Neural cell (in vitro differentiated cells): ENCODE measurements around the gene TAOK3. TPM values are rescaled to one million over a fixed set of nuclear protein-coding genes. Genes with fewer than 3 reads are reported as not detected.

Source experiments
- H2AFZ ChIP-seq: fragments of 200-600, 300-800 bp; sonication (generic), shearing (Covaris generic); 2 replicates; pipeline ENCODE4 v1.6.0; 2014; ENCODE audit warnings: low read depth, mild to moderate bottlenecking, antibody characterized with exemption, low read length, moderate library complexity
- H3F3A ChIP-seq: fragments of 200-600 bp; shearing (Covaris generic); 2 replicates; pipeline ENCODE4 v1.6.1; 2016; ENCODE audit warnings: mild to moderate bottlenecking, moderate library complexity, mixed read lengths, antibody characterized with exemption, low read length; ENCODE audit not compliant: insufficient read depth, poor library complexity, severe bottlenecking
- H3K27ac ChIP-seq: fragments of 200-600, 300-800 bp; sonication (generic), shearing (Covaris generic); 2 replicates; pipeline ENCODE4 v1.5.1; 2014; ENCODE audit warnings: mild to moderate bottlenecking, low read length, moderate library complexity
- H3K27me3 ChIP-seq: fragments of 300-800, 200-600 bp; sonication (generic), shearing (Covaris generic); 2 replicates; pipeline ENCODE4 v1.6.0; 2014; ENCODE audit warnings: mild to moderate bottlenecking, low read depth, low read length, moderate library complexity; ENCODE audit not compliant: insufficient read depth
- H3K36me3 ChIP-seq: fragments of 300-800, 200-600 bp; sonication (generic), shearing (Covaris generic); 2 replicates; pipeline ENCODE4 v1.5.1; 2014; ENCODE audit warnings: mild to moderate bottlenecking, antibody characterized with exemption, low read length, moderate library complexity; ENCODE audit not compliant: insufficient read depth
- H3K4me2 ChIP-seq: fragments of 300-800, 200-600 bp; sonication (generic), shearing (Covaris generic); 2 replicates; pipeline ENCODE4 v1.6.0; 2014; ENCODE audit warnings: mild to moderate bottlenecking, low read length
- H3K4me3 ChIP-seq: fragments of 300-800, 200-600 bp; sonication (generic), shearing (Covaris generic); 2 replicates; pipeline ENCODE4 v1.5.1; 2014; ENCODE audit warnings: mild to moderate bottlenecking, low read length, moderate library complexity
- H3K79me2 ChIP-seq: fragments of 200-600 bp; shearing (Covaris generic); replicated peaks from 2 replicates; pipeline ENCODE4 v1.6.0; 2014; ENCODE audit warnings: mild to moderate bottlenecking, low read length, moderate library complexity; ENCODE audit not compliant: insufficient read depth
- H3K9ac ChIP-seq: fragments of 300-800, 200-600 bp; sonication (generic), shearing (Covaris generic); 2 replicates; pipeline ENCODE4 v1.6.1; 2016; ENCODE audit warnings: mild to moderate bottlenecking, low read length, mixed read lengths
- H3K9me2 ChIP-seq: fragments of 200-600 bp; shearing (Covaris generic); 2 replicates; pipeline ENCODE4 v1.6.1; 2016; ENCODE audit warnings: mild to moderate bottlenecking, low read length, mixed read lengths; ENCODE audit not compliant: insufficient read depth
- H3K9me3 ChIP-seq: fragments of 200-600, 300-800 bp; sonication (generic), shearing (Covaris generic); 2 replicates; pipeline ENCODE4 v1.6.1; 2016; ENCODE audit warnings: mild to moderate bottlenecking, mixed run types, low read length, moderate library complexity, mixed read lengths
- H4K20me1 ChIP-seq: fragments of 200-600 bp; shearing (Covaris generic); 2 replicates; pipeline ENCODE4 v1.6.1; 2016; ENCODE audit warnings: mild to moderate bottlenecking, mixed run types; ENCODE audit not compliant: insufficient read depth
- CTCF ChIP-seq: fragments of 450-650 bp; IDR thresholded peaks from 2 replicates; pipeline ENCODE4 v1.5.1; 2014; ENCODE audit warnings: antibody characterized with exemption, mild to moderate bottlenecking, moderate library complexity; ENCODE audit not compliant: poor library complexity, severe bottlenecking
- EP300 ChIP-seq: fragments of 450-650 bp; conservative IDR thresholded peaks from 2 replicates; pipeline ENCODE4 v1.6.1; 2014; ENCODE audit warnings: antibody characterized with exemption, mild to moderate bottlenecking, moderate library complexity; ENCODE audit not compliant: poor library complexity, severe bottlenecking
- EZH2 ChIP-seq: fragments of 200-600, 300-800 bp; shearing (Covaris generic), sonication (generic); IDR thresholded peaks from 2 replicates; pipeline ENCODE4 v1.6.1; 2014; ENCODE audit warnings: antibody characterized with exemption, low read length, borderline replicate concordance, mild to moderate bottlenecking; ENCODE audit not compliant: insufficient read depth, poor library complexity, severe bottlenecking
- MXI1 ChIP-seq: fragments of 450-650 bp; conservative IDR thresholded peaks from 2 replicates; pipeline ENCODE4 v1.6.1; 2014; ENCODE audit warnings: antibody characterized with exemption, mild to moderate bottlenecking; ENCODE audit not compliant: poor library complexity, severe bottlenecking
- POLR2AphosphoS5 ChIP-seq: IDR thresholded peaks from 2 replicates; pipeline ENCODE4 v1.6.1; 2012
- RAD21 ChIP-seq: fragments of 450-650 bp; conservative IDR thresholded peaks from 2 replicates; pipeline ENCODE4 v1.6.1; 2014; ENCODE audit warnings: antibody characterized with exemption, mild to moderate bottlenecking, moderate library complexity
- SMC3 ChIP-seq: fragments of 450-650 bp; conservative IDR thresholded peaks from 2 replicates; pipeline ENCODE4 v1.6.1; 2014; ENCODE audit warnings: antibody characterized with exemption, mild to moderate bottlenecking, moderate library complexity; ENCODE audit not compliant: poor library complexity
- TAF1 ChIP-seq: IDR thresholded peaks from 2 replicates; pipeline ENCODE4 v1.6.1; 2012; ENCODE audit warnings: low read depth
- polyA plus RNA-seq: library from polyadenylated mRNA; depleted of rRNA; stranded (reverse); fragments of >200 nt; gene quantifications from 2 replicates; pipeline ENCODE4 v1.2.3, GENCODE V29; 2014
- TF ChIP-seq, protein P1 (sequence below): IDR thresholded peaks from 2 replicates; pipeline ENCODE4 v1.6.1; 2012; ENCODE audit warnings: borderline replicate concordance

TAOK3 gene
- polyA plus RNA-seq, 1 donor from 2014 or later, result 148 TPM

- H3K9me2 ChIP-seq, result no peaks in the 10 kb centered on the region
- H3K9me3 ChIP-seq, result no peaks in the 10 kb centered on the region
- H3K36me3 ChIP-seq, result peaks cover 5% of the 10 kb centered on the region
- no peak overlapping the region for H2AFZ ChIP-seq
- TF ChIP-seq TAF1, result no peak
- TF ChIP-seq EP300, result no peak
- no peak for TF ChIP-seq CTCF
- TF ChIP-seq EZH2, result no peak
- TF ChIP-seq, protein P1, sequence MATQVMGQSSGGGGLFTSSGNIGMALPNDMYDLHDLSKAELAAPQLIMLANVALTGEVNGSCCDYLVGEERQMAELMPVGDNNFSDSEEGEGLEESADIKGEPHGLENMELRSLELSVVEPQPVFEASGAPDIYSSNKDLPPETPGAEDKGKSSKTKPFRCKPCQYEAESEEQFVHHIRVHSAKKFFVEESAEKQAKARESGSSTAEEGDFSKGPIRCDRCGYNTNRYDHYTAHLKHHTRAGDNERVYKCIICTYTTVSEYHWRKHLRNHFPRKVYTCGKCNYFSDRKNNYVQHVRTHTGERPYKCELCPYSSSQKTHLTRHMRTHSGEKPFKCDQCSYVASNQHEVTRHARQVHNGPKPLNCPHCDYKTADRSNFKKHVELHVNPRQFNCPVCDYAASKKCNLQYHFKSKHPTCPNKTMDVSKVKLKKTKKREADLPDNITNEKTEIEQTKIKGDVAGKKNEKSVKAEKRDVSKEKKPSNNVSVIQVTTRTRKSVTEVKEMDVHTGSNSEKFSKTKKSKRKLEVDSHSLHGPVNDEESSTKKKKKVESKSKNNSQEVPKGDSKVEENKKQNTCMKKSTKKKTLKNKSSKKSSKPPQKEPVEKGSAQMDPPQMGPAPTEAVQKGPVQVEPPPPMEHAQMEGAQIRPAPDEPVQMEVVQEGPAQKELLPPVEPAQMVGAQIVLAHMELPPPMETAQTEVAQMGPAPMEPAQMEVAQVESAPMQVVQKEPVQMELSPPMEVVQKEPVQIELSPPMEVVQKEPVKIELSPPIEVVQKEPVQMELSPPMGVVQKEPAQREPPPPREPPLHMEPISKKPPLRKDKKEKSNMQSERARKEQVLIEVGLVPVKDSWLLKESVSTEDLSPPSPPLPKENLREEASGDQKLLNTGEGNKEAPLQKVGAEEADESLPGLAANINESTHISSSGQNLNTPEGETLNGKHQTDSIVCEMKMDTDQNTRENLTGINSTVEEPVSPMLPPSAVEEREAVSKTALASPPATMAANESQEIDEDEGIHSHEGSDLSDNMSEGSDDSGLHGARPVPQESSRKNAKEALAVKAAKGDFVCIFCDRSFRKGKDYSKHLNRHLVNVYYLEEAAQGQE, result no peak
- TF ChIP-seq RAD21, result no peak
- no peak for TF ChIP-seq SMC3
- no peak for TF ChIP-seq POLR2AphosphoS5
- TF ChIP-seq MXI1, result no peak
- H4K20me1 ChIP-seq, result no peaks in the 10 kb centered on the region
- peak overlapping the region; percentile 49 for H3K4me2 ChIP-seq
- H3F3A ChIP-seq, result peaks cover 5% of the 10 kb centered on the region
- no peaks in the 10 kb centered on the region for H3K27me3 ChIP-seq
- no peak overlapping the region for H3K27ac ChIP-seq
- H3K79me2 ChIP-seq, result peaks cover 48% of the 10 kb centered on the region
- no peak overlapping the region for H3K9ac ChIP-seq
- H3K4me3 ChIP-seq, result peak overlapping the region; percentile 71
These were observed 186.9 kb downstream of the TAOK3 start for GRCh38 chr12:118185602-118186397.

- Histone ChIP-seq H3K27me3 (no peaks in the 10 kb centered on the region), H3K9me2 (no peaks in the 10 kb centered on the region), H3K9me3 (no peaks in the 10 kb centered on the region), H3K79me2 (peaks cover 38% of the 10 kb centered on the region), H3K36me3 (peaks cover 5% of the 10 kb centered on the region), H3K9ac (no peak overlapping the region), H2AFZ (no peak overlapping the region), H3K27ac (no peak overlapping the region), H3F3A (peaks cover 3% of the 10 kb centered on the region), H3K4me3 (no peak overlapping the region), H4K20me1 (no peaks in the 10 kb centered on the region), H3K4me2 (no peak overlapping the region)
- no peak for TF ChIP-seq MXI1
- no peak for TF ChIP-seq EP300
- TF ChIP-seq CTCF, result no peak
- no peak for TF ChIP-seq RAD21
- TF ChIP-seq TAF1, result no peak
- TF ChIP-seq SMC3, result no peak
- no peak for TF ChIP-seq POLR2AphosphoS5
- TF ChIP-seq EZH2, result no peak
- TF ChIP-seq, protein P1, result no peak
These were observed 189.0 kb downstream of the TAOK3 start for GRCh38 chr12:118183711-118184110.
